Heart right ventricle (tissue), 16 donors: ENCODE data around the gene DMBX1. TPM values are rescaled to one million over a fixed set of nuclear protein-coding genes. Genes with fewer than 3 reads are reported as not detected.

Experiments
- ATAC-seq, 8 donors: fragments of 200-7000 bp; cut with Tn5 transposase; one replicate each; pipeline ENCODE4 v1.9.1; 2020; ENCODE audit warnings: mild to moderate bottlenecking in 8 of 8, moderate library complexity in 8 of 8, moderate number of reproducible peaks in 1 of 8
- DNase-seq, 2 donors: peaks; one replicate each; pipeline ENCODE4 v3.0.0-alpha.2; 2020
- H3K27ac ChIP-seq, 10 donors: fragments of 200-600 bp; sonication (generic) in 2 of 10; one replicate each; pipeline versions ENCODE4 v1.5.0 to v1.8.0; 2020 to 2022; ENCODE audit warnings: mild to moderate bottlenecking in 3 of 10
- H3K27me3 ChIP-seq, 7 donors: fragments of 200-600 bp; one replicate each; pipeline ENCODE4 v1.8.0; 2021 to 2022; ENCODE audit warnings: mild to moderate bottlenecking in 2 of 7
- H3K36me3 ChIP-seq, 9 donors: fragments of 200-600 bp; sonication (generic) in 1 of 9; one replicate each; pipeline versions ENCODE4 v1.5.0 to v1.8.0; 2020 to 2022; ENCODE audit warnings: mild to moderate bottlenecking in 2 of 9
- H3K4me1 ChIP-seq, 9 donors: fragments of 200-600 bp; sonication (generic) in 1 of 9; one replicate each; pipeline versions ENCODE4 v1.5.0 to v1.8.0; 2020 to 2022; ENCODE audit warnings: mild to moderate bottlenecking in 4 of 9
- H3K4me3 ChIP-seq, 10 donors: fragments of 200-600 bp; sonication (generic) in 2 of 10; one replicate each; pipeline versions ENCODE4 v1.5.0 to v1.8.0; 2020 to 2022; ENCODE audit warnings: mild to moderate bottlenecking in 7 of 10, moderate library complexity in 2 of 10
- H3K9me3 ChIP-seq, 11 donors: fragments of 200-600 bp in 10 of 11; sonication (generic) in 2 of 11; one replicate each; pipeline versions ENCODE4 v1.5.0 to v1.8.0; 2013 to 2022; ENCODE audit warnings: mild to moderate bottlenecking in 2 of 11, control low read depth in 1 of 11, moderate library complexity in 1 of 11
- WGBS, 2 donors: extraction: QIAGEN DNeasy Blood & Tissue Kit; methylation state at CpG; one replicate each; pipeline ENCODE4 v1.1.7; 2013; ENCODE audit warnings: inconsistent platforms in 1 of 2; 5-methylcytosine and 5-hydroxymethylcytosine counted together
- intact Hi-C, 10 donors: fragments of 100-400 bp; cut with DNase I; formaldehyde crosslinking; loops; one replicate each; pipeline versions ENCODE4 v1.11.1 to v1.14.2; 2022
- polyA plus RNA-seq, 2 donors: library from polyadenylated mRNA; stranded (reverse); fragments of 200-250 nt; gene quantifications; one replicate each; pipeline ENCODE4 v1.2.3, GENCODE V29; 2013
- total RNA-seq, 10 donors: library from RNA; stranded (reverse); fragmentation: NEBNext Ultra II Directional in 3 of 10; extraction: Animal tissue kit (Norgen Biotek cat#: 25700) in 3 of 10; gene quantifications; one replicate each; pipeline versions ENCODE4 v1.2.1 to v1.2.4, GENCODE V29; 2021 to 2023
- TF ChIP-seq, protein P1 (sequence below), 9 donors: fragments of 200-600 bp; sonication (generic) in 2 of 9; IDR thresholded peaks; one replicate each; pipeline versions ENCODE4 v1.5.0 to v1.8.0; 2021 to 2022; ENCODE audit warnings: antibody characterized with exemption in 9 of 9, mild to moderate bottlenecking in 5 of 9, moderate library complexity in 1 of 9
- donor health status: Arrhythmogenic right ventricular cardiomyopathy.
- donor health status: ischemic (EF 13 %, LVEDD 7.1; RV severe dilation, severe dysfunction).
- donor health status: healthy with polysubstance abuse.
- donor health status: DM: no; HTN: yes; CAD: no.
- donor health status: DM: no; HTN: no; CAD: no.
- donor health status: ischemic (EF 25% LVEDD 6.9; RV normal size, moderate dysfunction).
- donor health status: ischemic (EF 25% LVEDD 5.7; RV mildly dilated, moderate dysfunction).
- donor health status: healthy.
- donor health status: DM: yes; HTN: yes; CAD: no.
- donor health status: Ischemic cardiomyopathy.
- donor health status: ischemic (EF 35%, LVEDD 5.7; RV mildly dilated, moderate dysfunction).
- donor health status: nonischemic (EF 11% LVEDD 7.7; RV severe dilation, severe dysfunction).
- donor health status: DM: yes; HTN: yes; CAD: no.
- donor health status: PGD.
- donor health status: ischemic (EF 29% LVEDD 5.4; RV normal size, mild dysfunction).
- donor health status: nonischemic (EF 23%, LVEDD 6.1; RV moderate dilation, normal function).

The DMBX1 gene
- total and polyA plus RNA-seq, 12 donors, result not detected

- TF ChIP-seq, protein P1, sequence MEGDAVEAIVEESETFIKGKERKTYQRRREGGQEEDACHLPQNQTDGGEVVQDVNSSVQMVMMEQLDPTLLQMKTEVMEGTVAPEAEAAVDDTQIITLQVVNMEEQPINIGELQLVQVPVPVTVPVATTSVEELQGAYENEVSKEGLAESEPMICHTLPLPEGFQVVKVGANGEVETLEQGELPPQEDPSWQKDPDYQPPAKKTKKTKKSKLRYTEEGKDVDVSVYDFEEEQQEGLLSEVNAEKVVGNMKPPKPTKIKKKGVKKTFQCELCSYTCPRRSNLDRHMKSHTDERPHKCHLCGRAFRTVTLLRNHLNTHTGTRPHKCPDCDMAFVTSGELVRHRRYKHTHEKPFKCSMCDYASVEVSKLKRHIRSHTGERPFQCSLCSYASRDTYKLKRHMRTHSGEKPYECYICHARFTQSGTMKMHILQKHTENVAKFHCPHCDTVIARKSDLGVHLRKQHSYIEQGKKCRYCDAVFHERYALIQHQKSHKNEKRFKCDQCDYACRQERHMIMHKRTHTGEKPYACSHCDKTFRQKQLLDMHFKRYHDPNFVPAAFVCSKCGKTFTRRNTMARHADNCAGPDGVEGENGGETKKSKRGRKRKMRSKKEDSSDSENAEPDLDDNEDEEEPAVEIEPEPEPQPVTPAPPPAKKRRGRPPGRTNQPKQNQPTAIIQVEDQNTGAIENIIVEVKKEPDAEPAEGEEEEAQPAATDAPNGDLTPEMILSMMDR (IDR thresholded peaks at IDR 0.05), result no peak
- no peak for DNase-seq
- Histone ChIP-seq H3K4me1 (peaks cover 4 to 26% (median 19%) of the 10 kb centered on the region in 9 donors), H3K4me3 (no peak overlapping the region), H3K27ac (no peak overlapping the region), H3K36me3 (no peaks in the 10 kb centered on the region), H3K27me3 (peaks cover 37 to 100% (median 99%) of the 10 kb centered on the region in 7 donors), H3K9me3 (no peaks in the 10 kb centered on the region)
- intact Hi-C loops, result no loop called here
- 8 to 11% methylated on average over 25 of the region's 25 CpGs for WGBS, 2 donors
- ATAC-seq, result no peak
These were observed 2.0 kb downstream of the DMBX1 start for GRCh38 chr1:46491443-46492268.

- WGBS, 2 donors, result 14 to 15% methylated on average over 11 of the region's 11 CpGs
- intact Hi-C loops, result no loop called here
These were observed 2.7 kb downstream of the DMBX1 start for GRCh38 chr1:46492269-46492853.

DNA sequence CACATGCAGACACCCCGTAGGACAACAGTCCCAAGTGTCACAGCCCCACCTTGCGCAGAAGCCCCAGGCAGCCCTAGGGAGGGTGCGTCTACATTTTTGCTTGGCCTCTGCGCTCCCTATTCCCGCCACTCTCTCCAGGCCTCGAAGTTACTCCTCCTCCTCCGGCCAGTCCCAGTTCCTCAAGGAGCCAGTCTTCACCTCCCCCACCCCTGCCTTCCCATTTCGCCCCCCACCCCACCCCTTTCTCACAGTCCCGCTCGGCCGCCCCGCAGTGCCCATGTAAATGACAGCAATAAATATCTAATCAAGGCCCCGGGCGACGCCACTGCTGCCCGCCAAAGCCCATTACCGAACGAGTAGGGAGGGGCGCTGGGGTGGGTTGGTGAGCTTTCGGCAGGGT, 3.2 kb downstream of the DMBX1 start:
- no peak for DNase-seq
- TF ChIP-seq, protein P1 (IDR thresholded peaks at IDR 0.05), result no peak
- H3K4me3 ChIP-seq, result no peak overlapping the region
- no peaks in the 10 kb centered on the region for H3K9me3 ChIP-seq
- H3K36me3 ChIP-seq, result no peaks in the 10 kb centered on the region
- peaks cover 4 to 26% (median 19%) of the 10 kb centered on the region in 9 donors for H3K4me1 ChIP-seq
- H3K27me3 ChIP-seq, result peaks cover 33 to 96% (median 91%) of the 10 kb centered on the region in 7 donors
- ATAC-seq, result no peak
- 10 to 12% methylated on average over 20 of the region's 20 CpGs for WGBS, 2 donors
- no peak overlapping the region for H3K27ac ChIP-seq
- intact Hi-C loops, result no loop called here

More at GRCh38 chr1:46492269-46492853, 2.7 kb downstream of the DMBX1 start:
- ATAC-seq (no peak), DNase-seq (no peak)
- TF ChIP-seq, protein P1 (IDR thresholded peaks at IDR 0.05), result no peak
- no peak overlapping the region for H3K27ac ChIP-seq
- H3K36me3 ChIP-seq, result no peaks in the 10 kb centered on the region
- H3K4me1 ChIP-seq, result peaks cover 4 to 26% (median 19%) of the 10 kb centered on the region in 9 donors
- peaks cover 37 to 96% (median 95%) of the 10 kb centered on the region in 7 donors for H3K27me3 ChIP-seq
- no peak overlapping the region for H3K4me3 ChIP-seq
- H3K9me3 ChIP-seq, result no peaks in the 10 kb centered on the region

DNA sequence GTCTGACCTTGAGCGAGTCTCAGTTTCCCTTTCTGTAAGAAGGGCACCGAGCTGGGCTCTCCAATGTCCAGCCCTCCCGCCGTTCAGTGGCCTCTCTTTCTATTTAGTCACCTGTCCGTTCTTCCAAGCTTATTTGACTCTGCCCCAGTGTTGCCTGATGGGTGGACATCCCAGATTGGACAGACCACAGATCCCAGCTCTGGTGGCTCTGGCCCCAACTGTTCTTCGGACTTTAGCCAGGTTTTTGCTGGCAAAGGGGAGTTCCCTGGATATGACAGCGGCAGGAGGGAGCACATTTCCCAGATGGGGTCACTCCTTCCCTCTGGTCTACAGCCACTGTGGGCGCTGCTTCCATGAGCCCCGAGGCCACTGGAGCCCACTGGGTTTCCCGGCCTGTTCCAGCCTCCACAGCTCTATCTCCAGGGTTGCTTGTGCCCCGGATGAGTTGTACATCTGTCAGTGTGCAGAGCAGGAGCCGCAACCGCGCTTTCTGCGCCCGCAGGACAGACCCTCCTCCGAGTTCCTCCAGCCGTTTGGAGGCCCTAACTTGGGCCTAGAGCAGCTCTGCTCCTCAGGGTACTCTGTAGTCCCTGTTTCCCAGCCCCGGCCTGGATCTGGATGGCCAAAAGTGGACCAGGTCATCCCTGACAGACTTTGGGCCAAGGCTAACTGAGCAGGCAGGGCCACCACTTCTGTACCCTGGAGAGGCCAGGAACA, 3.8 kb downstream of the DMBX1 start:
- Histone ChIP-seq H3K4me3 (no peak overlapping the region), H3K27me3 (peaks cover 33 to 92% (median 85%) of the 10 kb centered on the region in 7 donors), H3K36me3 (no peaks in the 10 kb centered on the region), H3K9me3 (no peaks in the 10 kb centered on the region), H3K27ac (no peak overlapping the region), H3K4me1 (peaks cover 4 to 26% (median 19%) of the 10 kb centered on the region in 9 donors)
- no peak for DNase-seq
- intact Hi-C loops, result no loop called here
- 25 to 37% methylated on average over 19 of the region's 19 CpGs for WGBS, 2 donors
- ATAC-seq, result no peak
- TF ChIP-seq, protein P1 (IDR thresholded peaks at IDR 0.05), result no peak
